Fibroblast of peridontal ligament (primary cell): ENCODE results near the gene ZBTB8A.
A peak's percentile ranks its signal among the peaks of the same experiment; 100 is the strongest.
"Not testable (repeated sequence)": the region's sequence is repeated elsewhere in the genome, so short reads cannot be mapped to it uniquely, and the experiment has no call there.

Source experiments
- DNase-seq: peaks from one replicate; pipeline ENCODE4 v3.0.0-alpha.2; 2010; ENCODE audit errors: extremely low read depth

The ZBTB8A gene

DNA sequence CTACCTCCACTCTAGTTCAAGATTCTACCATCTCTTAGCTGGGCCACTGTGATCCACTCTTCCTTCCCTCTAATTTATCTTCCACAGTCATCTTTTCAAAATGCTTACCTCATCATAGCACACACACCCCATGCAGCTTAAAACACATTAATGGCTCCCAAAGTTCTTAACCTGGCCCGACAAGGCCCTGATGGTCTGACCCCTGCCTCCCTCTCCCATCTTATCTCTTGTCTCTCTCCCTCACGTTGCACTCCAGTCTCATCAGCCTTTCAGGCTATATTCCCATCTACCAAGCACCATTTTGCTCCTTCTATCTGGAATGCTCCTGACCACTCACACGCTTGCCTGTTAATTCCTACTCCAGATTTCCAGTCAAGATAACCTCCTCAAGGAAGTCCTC, 2.5 kb upstream of the ZBTB8A start:
- no peak for DNase-seq

DNA sequence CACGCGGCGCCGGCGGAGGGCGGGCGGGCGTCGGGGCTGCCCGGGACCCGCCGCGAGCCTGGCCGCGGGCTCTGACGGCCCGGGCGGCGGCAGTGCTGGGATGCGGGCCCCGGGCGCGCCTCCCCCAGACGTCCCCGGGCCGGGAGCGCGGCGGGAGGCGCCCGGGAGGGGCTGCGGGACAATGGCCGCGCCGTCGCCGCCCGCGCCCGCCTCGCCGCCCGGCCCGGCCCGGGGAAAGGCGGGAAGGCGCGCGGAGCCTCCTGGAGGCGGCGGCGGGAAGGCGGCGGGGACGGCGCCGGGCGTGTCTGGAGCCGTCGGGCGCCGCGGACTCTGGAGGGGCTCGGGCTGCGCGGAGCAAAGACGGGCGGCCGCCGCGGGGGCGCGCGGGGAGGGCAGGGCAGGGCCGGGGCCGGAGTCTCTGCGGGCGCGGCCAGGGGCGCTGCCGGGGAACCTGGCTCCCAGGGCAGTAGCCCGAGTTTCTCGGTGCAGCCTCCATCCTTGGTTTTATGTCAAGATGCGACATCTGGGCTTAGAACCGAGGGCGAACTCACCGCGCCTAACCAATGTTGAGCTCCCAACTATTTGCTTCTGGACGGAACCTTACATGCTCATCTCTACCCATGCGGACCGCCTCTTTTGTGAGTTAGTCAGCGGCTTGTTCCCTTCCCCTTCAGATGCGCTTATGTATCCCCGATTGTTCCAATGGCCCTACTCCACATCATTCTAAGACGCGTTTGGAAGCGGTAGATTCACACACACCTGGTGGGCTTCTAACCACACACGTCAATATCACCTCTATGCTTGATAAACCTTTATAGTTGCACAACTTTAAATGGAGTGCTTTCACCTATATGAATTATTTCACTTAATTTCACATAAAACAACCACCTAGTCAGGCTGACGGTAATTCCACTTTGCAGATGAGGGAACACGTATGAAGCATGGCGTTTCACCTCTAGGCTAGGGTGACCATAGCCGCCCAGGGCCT, 651 bp downstream of the ZBTB8A start:
- peak; percentile 52 for DNase-seq

- DNase-seq = no peak
These were observed 1.4 kb downstream of the ZBTB8A start for GRCh38 chr1:32540605-32541004.

- DNase-seq = no peak
These were observed 1.9 kb downstream of the ZBTB8A start for GRCh38 chr1:32541064-32541566.

GRCh38 chr1:32546611-32547010, 7.4 kb downstream of the ZBTB8A start:
- no peak for DNase-seq

- no peak for DNase-seq
These were observed 10.4 kb downstream of the ZBTB8A start for GRCh38 chr1:32549616-32550015.

DNA sequence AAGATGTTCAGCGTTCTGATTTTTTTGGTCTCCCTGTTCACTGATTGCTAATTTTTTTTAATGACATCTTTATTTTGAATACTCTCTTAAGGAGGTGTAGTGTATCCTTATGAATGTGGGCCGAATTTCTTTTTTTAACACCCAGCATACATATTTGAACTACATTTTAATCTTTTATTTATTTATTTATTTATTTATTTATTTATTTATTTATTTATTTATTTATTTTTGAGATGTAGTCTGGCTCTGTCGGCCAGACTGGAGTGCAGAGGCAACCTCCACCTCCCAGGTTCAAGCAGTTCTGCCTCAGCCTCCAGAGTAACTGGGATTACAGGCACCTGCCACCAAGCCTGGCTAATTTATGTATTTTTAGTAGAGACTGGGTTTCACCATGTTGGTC, 15.1 kb downstream of the ZBTB8A start:
- DNase-seq = no peak

DNA sequence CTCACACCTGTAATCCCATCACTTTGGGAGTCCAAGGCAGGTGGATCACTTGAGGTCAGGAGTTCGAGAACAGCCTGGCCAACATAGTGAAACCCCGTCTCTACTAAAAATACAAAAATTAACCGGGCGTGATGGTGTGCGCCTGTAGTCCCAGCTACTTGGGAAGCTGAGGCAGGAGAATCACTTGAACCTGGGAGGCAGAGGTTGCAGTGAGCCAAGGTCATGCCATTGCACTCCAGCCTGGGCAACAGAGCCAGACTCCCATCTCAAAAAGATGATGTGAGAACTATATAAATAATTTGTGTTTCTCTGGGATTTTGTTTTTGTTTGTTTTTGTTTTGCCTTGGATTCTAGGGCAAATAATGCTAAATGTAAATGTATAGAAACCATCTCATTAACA, 17.8 kb downstream of the ZBTB8A start:
- not testable (repeated sequence) for DNase-seq

DNA sequence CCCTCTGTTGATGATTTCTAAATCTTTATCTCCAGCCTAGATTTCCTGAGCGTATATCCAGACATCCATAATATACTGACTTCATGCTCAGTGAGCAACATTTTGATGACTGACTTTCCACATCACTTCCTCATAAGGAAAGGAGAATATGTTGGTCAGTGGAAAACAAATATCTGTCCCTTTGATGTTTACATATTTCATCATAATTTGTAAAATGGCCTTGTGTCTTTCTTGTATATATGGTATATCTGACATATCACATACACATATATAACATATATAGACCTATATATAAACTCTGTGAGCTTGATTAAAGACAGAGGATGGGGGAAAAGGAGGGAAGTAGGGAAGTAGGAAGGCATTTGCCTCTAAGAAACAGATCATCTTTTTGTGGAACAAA, 18.6 kb downstream of the ZBTB8A start:
- no peak for DNase-seq

DNA sequence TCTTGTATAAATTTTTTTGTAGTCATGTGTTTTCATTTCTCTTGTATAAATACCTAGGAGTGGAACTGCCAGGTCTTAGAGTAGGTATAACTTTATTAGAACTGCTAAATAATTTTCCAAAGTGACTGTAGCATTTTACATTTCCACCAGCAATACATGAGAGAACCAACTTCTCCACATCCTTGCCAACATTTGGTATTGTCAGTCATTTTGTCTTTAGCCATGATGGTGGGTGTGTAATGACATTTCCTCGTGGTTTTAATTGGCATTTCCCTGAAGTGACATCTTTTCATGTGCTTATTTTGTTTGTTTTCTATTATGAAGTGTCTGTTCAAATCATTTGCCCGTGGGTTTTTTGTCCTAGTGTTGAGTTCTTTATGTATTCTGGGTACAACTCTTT, 29.7 kb downstream of the ZBTB8A start:
- no peak for DNase-seq

DNA sequence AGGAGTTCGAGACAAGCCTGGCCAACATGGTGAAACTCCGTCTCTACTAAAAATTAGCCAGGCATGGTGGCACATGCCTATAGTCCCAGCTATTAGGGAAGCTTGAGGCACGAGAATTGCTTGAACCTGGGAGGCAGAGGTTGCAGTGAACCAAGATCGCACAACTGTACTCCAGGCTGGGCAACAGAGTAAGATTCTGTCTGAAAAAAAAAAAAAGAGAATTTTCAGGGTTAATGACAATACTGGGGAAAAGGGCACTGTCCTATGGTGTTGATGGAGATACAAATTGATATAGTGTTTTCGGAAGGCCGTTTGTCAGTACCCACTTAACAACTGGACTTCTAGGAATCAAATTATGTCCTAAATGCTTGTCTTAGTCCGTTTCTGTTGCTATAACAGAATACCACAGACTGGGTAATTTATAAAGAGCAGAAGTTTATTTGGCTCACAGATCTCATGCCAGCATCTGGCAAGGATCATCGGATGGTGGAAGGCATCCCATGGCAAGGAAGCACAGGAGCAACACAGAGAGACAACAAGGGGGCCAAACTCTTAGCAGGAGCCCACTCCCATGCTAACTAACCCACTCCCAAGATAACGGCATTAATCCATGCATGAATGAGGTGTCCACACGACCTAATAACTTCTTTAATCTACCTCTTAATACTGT, 41.3 kb downstream of the ZBTB8A start:
- no peak for DNase-seq

- DNase-seq = peak; percentile 14
These were observed 53.7 kb downstream of the ZBTB8A start for GRCh38 chr1:32592943-32593342.

DNA sequence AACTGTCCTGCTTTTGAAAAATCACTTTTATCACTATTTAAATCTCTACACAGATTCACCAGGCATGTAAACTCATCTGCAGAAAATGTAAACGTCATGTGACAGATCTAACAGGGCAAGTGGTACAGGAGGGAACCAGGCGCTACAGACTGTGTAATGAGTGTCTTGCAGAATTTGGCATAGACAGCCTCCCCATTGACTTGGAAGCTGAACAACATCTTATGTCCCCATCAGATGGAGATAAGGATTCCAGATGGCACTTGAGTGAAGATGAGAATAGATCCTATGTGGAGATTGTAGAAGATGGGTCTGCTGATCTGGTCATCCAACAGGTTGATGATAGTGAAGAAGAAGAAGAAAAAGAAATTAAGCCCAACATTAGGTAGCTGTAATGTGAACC, 60.8 kb downstream of the ZBTB8A start:
- DNase-seq = no peak

DNA sequence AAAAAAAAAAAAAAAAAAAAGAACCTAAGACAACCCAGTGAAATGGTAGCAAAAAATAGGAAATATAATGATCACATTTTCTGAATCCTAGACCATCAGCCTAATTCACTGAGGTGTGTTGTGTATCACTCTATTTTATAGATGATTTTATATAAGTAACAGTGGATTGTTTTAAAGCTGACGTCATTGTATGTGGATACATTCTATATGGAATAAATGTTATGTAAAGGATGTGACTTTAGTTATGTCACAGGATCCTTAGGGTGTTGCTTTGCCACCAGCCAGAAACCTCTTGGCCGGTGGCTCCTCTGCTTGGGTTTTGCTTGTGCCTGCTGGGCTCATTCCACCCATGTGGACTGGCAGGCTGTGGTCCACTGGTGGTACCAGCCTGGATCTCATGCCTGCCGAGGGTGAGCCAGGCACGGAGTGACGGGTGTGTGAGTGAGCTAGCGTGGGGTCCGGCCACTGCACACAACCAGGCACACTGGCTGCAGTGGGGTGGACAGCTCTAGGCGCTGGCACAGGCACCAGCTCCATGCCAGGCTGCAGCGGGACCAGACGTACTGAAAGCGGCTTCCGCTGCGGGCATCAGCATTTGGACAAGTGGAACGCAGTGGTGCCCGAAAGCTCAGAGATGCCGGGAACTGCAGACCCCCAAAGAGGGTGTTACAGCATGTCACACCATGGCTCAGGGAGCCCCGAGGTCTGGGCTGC, 66.6 kb downstream of the ZBTB8A start:
- no peak for DNase-seq

DNA sequence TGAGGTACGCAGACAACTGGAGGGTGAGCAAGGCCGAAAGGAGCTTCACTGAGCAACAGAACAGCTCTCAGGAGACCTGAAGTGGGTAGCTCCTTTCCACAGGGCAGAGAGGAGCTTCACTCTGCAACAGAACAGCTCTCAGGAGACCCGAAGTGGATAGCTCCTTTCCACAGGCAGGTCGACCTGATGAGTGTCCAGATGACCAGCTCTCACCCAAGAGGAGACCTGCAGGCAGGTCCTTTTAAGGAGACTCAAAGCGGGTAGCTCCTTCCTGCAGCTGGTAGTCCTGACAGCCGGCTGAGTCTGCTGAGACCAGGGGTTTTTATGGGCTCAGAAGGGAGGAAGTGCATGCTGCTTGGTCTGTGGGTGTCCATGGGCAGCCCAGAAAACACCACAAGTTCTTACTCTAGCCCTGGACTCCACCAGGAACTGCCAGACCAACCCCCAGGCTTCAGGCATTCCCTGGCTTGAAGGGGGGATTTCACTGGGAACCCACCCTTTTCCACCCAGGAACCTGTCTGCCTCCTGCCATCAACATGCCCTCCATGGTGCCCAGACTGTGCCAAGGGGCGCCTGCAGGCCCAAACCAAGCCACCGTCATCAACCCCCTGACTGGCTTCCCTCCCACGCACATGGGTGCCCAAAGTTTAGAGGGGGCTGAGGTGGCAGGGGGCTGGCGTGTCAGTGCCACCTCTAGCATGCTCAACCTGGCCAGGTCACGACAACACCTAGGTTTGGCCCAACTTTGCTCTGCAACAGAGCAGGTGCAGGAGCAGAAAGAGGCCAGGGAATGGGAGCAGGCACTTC, 67.5 kb downstream of the ZBTB8A start:
- no peak for DNase-seq

GRCh38 chr1:32609180-32609579, 70.0 kb downstream of the ZBTB8A start:
- DNase-seq = no peak

DNA sequence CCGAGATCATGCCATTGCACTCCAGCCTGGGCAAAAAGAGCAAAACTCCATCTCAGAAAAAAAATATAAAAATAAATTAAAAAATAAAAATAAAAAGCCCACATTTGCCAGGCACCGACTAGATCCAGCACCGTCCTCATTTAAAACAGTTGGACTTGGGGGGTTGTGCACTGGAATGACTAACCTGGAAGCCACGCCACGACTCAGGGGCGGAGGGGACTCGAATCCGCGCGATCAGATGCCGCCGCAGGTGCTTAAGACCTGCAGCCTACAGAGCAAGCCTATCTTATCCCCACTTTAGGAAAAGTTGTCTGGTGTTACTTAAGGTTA, 72.6 kb downstream of the ZBTB8A start:
- DNase-seq = no peak

DNA sequence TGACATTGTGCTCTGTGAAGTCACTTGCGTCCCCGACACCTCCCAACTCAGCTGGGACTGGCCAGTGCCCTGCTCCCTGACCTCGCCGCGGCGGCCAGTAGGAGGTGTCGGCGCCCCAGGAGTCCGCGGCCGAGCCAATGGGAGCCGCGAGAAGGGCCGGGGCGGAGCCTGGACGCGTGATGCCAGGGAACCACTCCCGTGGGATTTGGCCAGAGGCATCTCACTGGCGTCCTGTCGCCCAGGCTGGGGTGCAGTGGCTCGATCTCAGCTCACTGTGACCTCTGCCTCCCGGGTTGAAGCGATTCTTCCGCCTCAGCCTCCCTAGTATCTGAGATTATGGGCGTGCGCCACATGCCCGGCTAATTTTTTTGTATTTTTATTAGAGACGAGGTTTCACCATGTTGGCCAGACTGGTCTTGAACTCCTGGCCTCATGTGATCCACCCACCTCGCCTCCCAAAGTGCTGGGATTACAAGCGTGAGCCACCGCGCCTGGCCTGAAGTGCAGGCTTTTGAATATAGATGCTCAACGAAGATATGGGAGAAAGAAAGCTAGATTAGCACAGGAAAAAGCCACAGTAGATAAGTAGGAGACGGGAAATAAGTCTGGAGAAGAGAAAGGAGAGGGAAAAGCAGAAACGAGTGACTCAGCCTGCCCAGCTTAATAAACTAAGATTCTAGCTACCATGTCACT, 73.1 kb downstream of the ZBTB8A start:
- peak; percentile 54 for DNase-seq

DNA sequence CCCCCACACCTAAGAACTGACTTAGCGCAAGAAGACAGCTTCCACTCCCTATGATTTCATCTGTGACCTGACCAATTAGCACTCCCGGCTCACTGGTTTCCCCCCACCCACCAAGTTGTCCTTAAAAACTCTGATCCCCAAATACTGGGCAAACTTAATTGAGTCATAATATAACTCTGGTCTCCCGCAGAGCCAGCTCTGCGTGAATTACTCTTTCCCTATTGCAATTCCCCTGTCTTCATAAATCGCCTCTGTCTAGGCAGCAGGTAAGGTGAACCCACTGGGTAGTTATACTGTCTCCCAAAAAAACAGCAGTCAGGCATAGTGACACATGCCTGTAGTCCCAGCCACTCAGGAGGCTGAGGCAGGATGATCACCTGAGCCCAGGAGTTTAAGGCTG, 74.2 kb downstream of the ZBTB8A start:
- no peak for DNase-seq

GRCh38 chr1:32618673-32619221, 79.5 kb downstream of the ZBTB8A start:
- no peak for DNase-seq
